ELF-1 (cell line): ENCODE measurements around the gene DGCR8.
"Not testable (repeated sequence)": the region's sequence is repeated elsewhere in the genome, so short reads cannot be mapped to it uniquely, and the experiment has no call there.

ENCODE experiments used
- DNase-seq: peaks from one replicate; pipeline ENCODE4 v3.0.0-alpha.2; 2016; ENCODE audit warnings: low read depth, low spot score

DGCR8 gene

DNA sequence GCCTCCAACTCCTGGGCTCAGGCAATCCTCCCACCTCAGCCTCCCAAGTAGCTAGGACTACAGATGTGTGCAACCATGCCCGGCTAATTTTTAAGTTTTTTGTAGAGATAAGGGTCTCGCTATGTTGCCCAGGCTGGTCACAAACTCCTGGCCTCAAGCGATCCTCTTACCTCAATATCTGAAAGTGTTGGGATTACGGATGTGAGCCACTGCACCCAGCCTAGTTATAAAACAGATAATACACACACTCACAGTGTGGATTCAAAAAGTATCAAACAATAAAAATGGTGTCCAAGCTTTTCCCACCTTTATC lies 71.2 kb downstream of the DGCR8 start:
- no peak for DNase-seq

- DNase-seq: no peak
Measured at GRCh38 chr22:20152464-20152890, 72.4 kb downstream of the DGCR8 start.

GRCh38 chr22:20153945-20154344 lies 73.9 kb downstream of the DGCR8 start:
- peak; percentile 44 for DNase-seq

- no peak for DNase-seq
Measured at GRCh38 chr22:20154602-20155187, 74.7 kb downstream of the DGCR8 start.

GRCh38 chr22:20155330-20156041 lies 75.4 kb downstream of the DGCR8 start:
- DNase-seq: no peak

GRCh38 chr22:20156042-20156389 lies 76.0 kb downstream of the DGCR8 start:
- DNase-seq: no peak

DNA sequence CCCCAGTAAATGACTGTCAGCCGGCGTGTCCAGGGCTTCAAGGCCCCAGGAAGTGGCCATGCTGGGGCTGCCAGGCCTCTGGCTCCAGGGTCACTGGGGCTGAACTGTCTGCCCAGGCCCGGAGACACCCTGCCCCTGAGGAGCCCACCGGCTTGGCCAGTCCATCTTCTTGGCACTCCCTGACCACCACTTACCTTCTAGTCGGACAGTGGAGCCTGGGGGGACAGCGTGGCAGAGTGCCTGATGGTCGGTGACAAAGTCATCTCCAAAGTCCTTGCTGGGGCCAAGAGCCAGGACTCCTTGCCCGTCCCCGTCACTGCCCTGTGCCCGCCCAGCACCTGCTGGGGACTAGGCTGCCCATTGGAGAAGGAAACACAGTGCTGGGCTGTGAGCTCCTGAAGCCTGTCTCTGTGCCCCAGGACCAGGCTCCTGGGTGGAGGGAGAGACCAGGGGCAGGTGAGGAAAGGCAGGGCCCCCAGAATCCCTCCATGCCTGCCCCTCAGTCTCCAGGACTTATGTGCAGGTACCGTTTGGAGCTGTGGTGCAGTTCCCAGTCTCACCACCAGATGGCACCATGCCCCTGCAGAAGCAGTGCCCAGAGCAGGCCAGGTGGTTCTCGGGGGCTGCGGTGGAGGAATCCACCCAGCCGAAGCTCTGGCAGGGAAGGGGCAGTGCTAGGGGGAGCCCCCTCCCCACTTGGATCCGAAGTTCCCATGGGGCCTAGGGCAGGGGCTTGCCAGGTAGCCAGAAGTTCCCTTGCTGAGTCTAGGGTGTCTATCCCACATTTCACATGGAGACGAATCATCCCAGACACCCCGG lies 76.8 kb downstream of the DGCR8 start:
- peak; percentile 91 for DNase-seq

GRCh38 chr22:20157430-20158183 lies 77.6 kb downstream of the DGCR8 start:
- DNase-seq: no peak

DNA sequence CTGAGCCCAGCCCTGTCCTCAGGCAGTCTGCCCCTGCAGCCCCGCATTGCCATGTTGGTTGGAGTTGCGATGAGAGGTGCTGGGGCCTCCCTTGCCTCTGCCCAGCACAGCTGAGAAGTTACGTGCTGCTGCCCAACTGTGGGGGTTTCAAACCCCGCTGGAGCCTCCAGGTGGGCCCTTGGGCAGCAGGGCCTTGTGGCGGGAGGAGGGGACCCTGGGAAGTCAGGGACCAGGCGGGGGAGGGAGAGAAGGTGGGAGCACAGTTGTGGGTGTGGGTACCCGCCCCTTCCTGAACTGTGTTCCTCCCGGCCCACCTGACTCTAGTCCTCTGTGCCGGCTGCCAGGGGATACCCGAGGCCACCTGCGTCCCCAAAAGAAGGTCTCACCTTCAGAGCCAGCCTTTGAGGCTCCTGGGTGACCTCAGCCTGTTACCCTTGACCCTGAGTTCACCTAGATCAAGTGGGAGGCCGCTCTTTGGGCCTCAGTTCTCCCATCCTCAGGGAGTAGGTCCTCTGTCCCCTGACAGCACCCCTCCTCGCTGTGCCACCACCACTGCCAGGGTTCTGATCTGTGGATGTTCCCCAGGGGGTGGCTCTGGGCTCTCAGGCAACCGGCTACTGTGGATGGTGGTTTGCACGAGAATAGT lies 78.5 kb downstream of the DGCR8 start:
- DNase-seq: no peak

DNA sequence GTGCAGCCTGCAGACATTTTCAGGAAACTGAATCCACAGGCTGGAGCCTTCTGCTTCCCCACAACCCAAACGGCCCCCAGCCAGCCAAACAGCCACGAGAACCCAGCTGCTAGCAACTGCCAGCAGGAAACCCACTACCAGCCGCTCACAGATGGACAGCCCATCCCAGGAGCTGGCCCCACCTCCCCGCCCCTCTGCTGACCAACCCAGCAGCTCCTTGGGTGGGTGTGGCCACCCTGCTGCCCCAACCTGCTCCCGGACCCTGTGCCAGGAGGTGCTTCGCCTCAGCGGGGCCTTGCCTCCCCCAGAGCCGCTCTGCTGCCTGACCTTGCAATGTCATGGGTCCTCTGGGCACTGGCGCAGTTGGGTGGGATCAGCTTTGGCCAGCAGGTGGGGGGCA lies 79.0 kb downstream of the DGCR8 start:
- peak; percentile 57 for DNase-seq

- DNase-seq: not testable (repeated sequence)
Measured at GRCh38 chr22:20159531-20159930, 79.5 kb downstream of the DGCR8 start.

GRCh38 chr22:20160041-20160440 lies 80.0 kb downstream of the DGCR8 start:
- DNase-seq: no peak
